ENCODE measurements around the gene TARDBP.
"Not testable (repeated sequence)": the region's sequence is repeated elsewhere in the genome, so short reads cannot be mapped to it uniquely, and the experiment has no call there.

TARDBP gene

GRCh38 chr1:11031624-11032262 lies 19.3 kb downstream of the TARDBP start:
- Histone ChIP-seq H3K27ac (no peak overlapping the region), H3K36me3 (peaks cover 29% of the 10 kb centered on the region), H3K4me3 (ENCODE audit: low read depth in 1 of 2, low read length in 1 of 2) (no peak overlapping the region), H3K27me3 (no peaks in the 10 kb centered on the region), H3K9me3 (no peaks in the 10 kb centered on the region), H3K4me1 (ENCODE audit: control insufficient read depth in 1 of 2, insufficient read depth in 1 of 2, low read depth in 1 of 2, low read length in 1 of 2) (no peaks in the 10 kb centered on the region)
- no peak for TF ChIP-seq CTCF (IDR thresholded peaks at IDR 0.05)

GRCh38 chr1:11037019-11037739 lies 24.7 kb downstream of the TARDBP start:
- H3K27ac ChIP-seq; H3K9me3 ChIP-seq; H3K27me3 ChIP-seq; H3K4me3 ChIP-seq (ENCODE audit: low read depth in 1 of 2, low read length in 1 of 2); H3K4me1 ChIP-seq (ENCODE audit: control insufficient read depth in 1 of 2, insufficient read depth in 1 of 2, low read depth in 1 of 2, low read length in 1 of 2); H3K36me3 ChIP-seq: not testable (repeated sequence)

DNA sequence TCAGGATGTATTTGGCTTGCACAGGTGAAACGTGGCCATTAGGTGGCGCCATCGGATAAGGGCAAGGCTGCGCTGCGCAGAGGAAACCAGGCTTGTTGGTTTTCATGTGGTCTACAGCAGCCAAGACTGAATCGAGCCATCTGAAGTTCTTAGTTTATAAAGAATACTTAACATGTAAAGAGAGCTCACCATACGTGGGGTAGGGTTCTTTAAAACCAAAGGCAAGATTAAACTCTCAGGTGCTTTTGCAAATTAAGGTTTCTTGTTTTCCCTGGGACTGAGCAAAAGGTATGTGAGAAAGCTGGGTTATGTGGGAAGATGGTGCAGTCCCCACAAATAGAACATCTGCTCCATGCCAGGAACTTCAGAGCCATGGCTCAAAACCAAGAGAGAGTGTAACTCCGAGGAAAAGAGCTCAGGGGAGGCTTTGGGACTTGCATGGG lies 25.3 kb downstream of the TARDBP start:
- no peaks in the 10 kb centered on the region for H3K4me1 ChIP-seq (ENCODE audit: control insufficient read depth in 1 of 2, insufficient read depth in 1 of 2, low read depth in 1 of 2, low read length in 1 of 2)
- no peaks in the 10 kb centered on the region for H3K27me3 ChIP-seq
- no peak overlapping the region for H3K4me3 ChIP-seq (ENCODE audit: low read depth in 1 of 2, low read length in 1 of 2)
- no peak overlapping the region for H3K27ac ChIP-seq
- peak; percentile 91 for TF ChIP-seq CTCF (IDR thresholded peaks at IDR 0.05)
- no peaks in the 10 kb centered on the region for H3K36me3 ChIP-seq
- H3K9me3 ChIP-seq = no peaks in the 10 kb centered on the region

- TF ChIP-seq CTCF (IDR thresholded peaks at IDR 0.05) = no peak
- Histone ChIP-seq H3K4me3 (ENCODE audit: low read depth in 1 of 2, low read length in 1 of 2) (no peak overlapping the region), H3K27me3 (no peaks in the 10 kb centered on the region), H3K27ac (no peak overlapping the region), H3K4me1 (ENCODE audit: control insufficient read depth in 1 of 2, insufficient read depth in 1 of 2, low read depth in 1 of 2, low read length in 1 of 2) (no peaks in the 10 kb centered on the region), H3K36me3 (no peaks in the 10 kb centered on the region), H3K9me3 (no peaks in the 10 kb centered on the region)
These were observed 27.1 kb downstream of the TARDBP start for GRCh38 chr1:11039351-11040104.

GRCh38 chr1:11040105-11040429 lies 27.6 kb downstream of the TARDBP start:
- H3K4me3 ChIP-seq (ENCODE audit: low read depth in 1 of 2, low read length in 1 of 2); H3K9me3 ChIP-seq; H3K4me1 ChIP-seq (ENCODE audit: control insufficient read depth in 1 of 2, insufficient read depth in 1 of 2, low read depth in 1 of 2, low read length in 1 of 2); H3K27me3 ChIP-seq; H3K36me3 ChIP-seq; H3K27ac ChIP-seq: not testable (repeated sequence)

- H3K4me1 ChIP-seq (ENCODE audit: control insufficient read depth in 1 of 2, insufficient read depth in 1 of 2, low read depth in 1 of 2, low read length in 1 of 2) = no peaks in the 10 kb centered on the region
- no peaks in the 10 kb centered on the region for H3K27me3 ChIP-seq
- TF ChIP-seq CTCF (IDR thresholded peaks at IDR 0.05) = no peak
- no peaks in the 10 kb centered on the region for H3K36me3 ChIP-seq
- H3K4me3 ChIP-seq (ENCODE audit: low read depth in 1 of 2, low read length in 1 of 2) = no peak overlapping the region
- H3K27ac ChIP-seq = no peak overlapping the region
- no peaks in the 10 kb centered on the region for H3K9me3 ChIP-seq
These were observed 28.6 kb downstream of the TARDBP start for GRCh38 chr1:11041048-11041447.

Data from neutrophil (primary cell).